ENCODE data around the gene CAPN14.

Gene CAPN14

DNA sequence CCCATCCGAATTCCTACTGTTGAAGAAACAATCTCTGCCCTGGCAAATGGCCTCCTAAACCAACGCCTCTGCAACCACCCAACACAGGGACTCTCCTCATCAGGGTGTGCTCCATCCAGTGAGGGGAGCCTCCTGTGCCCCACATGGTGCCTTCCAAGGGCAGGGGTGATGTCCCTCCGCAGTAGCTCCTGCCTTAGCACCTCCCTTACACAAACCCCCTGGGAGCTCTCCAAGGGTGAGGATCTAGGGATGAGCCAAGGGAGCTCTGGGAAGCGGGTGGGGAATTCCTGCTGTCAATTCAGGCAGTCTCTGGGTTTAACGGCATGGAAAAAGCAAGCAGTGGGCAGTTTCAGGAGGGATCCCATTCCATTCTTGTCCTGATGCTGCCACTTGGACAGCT lies 82.8 kb downstream of the CAPN14 start:
- TF ChIP-seq ZNF70 (CRISPR knock-in tag; IDR thresholded peaks at IDR 0.05) (no peak), ISL1 (CRISPR knock-in tag; IDR thresholded peaks at IDR 0.05) (no peak), SNAI2 (CRISPR knock-in tag; IDR thresholded peaks at IDR 0.05) (no peak), CSDC2 (CRISPR knock-in tag; IDR thresholded peaks at IDR 0.05) (no peak), ARNTL (CRISPR knock-in tag; IDR thresholded peaks at IDR 0.05; ENCODE audit: borderline replicate concordance, low read depth) (no peak), BACH2 (CRISPR knock-in tag; IDR thresholded peaks at IDR 0.05; ENCODE audit: borderline replicate concordance) (no peak), OSR1 (CRISPR knock-in tag; IDR thresholded peaks at IDR 0.05) (no peak), RARB (CRISPR knock-in tag; IDR thresholded peaks at IDR 0.05) (no peak), ZFP3 (CRISPR knock-in tag; IDR thresholded peaks at IDR 0.05) (no peak), ZC3H10 (CRISPR knock-in tag; IDR thresholded peaks at IDR 0.05) (no peak), ZFP30 (CRISPR knock-in tag; IDR thresholded peaks at IDR 0.05) (no peak), TOX (CRISPR knock-in tag; IDR thresholded peaks at IDR 0.05; ENCODE audit: borderline replicate concordance) (no peak), ZNF8 (CRISPR knock-in tag; IDR thresholded peaks at IDR 0.05) (no peak), GLIS3 (CRISPR knock-in tag; IDR thresholded peaks at IDR 0.05) (no peak), ZNF565 (CRISPR knock-in tag; conservative IDR thresholded peaks at IDR 0.05; ENCODE audit: low read depth) (no peak), ESRRG (CRISPR knock-in tag; IDR thresholded peaks at IDR 0.05) (no peak)
- TF ChIP-seq, protein P1, sequence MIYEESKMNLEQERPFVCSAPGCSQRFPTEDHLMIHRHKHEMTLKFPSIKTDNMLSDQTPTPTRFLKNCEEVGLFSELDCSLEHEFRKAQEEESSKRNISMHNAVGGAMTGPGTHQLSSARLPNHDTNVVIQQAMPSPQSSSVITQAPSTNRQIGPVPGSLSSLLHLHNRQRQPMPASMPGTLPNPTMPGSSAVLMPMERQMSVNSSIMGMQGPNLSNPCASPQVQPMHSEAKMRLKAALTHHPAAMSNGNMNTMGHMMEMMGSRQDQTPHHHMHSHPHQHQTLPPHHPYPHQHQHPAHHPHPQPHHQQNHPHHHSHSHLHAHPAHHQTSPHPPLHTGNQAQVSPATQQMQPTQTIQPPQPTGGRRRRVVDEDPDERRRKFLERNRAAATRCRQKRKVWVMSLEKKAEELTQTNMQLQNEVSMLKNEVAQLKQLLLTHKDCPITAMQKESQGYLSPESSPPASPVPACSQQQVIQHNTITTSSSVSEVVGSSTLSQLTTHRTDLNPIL (CRISPR knock-in tag; IDR thresholded peaks at IDR 0.05; ENCODE audit: low read depth): no peak
- TF ChIP-seq, protein P2, sequence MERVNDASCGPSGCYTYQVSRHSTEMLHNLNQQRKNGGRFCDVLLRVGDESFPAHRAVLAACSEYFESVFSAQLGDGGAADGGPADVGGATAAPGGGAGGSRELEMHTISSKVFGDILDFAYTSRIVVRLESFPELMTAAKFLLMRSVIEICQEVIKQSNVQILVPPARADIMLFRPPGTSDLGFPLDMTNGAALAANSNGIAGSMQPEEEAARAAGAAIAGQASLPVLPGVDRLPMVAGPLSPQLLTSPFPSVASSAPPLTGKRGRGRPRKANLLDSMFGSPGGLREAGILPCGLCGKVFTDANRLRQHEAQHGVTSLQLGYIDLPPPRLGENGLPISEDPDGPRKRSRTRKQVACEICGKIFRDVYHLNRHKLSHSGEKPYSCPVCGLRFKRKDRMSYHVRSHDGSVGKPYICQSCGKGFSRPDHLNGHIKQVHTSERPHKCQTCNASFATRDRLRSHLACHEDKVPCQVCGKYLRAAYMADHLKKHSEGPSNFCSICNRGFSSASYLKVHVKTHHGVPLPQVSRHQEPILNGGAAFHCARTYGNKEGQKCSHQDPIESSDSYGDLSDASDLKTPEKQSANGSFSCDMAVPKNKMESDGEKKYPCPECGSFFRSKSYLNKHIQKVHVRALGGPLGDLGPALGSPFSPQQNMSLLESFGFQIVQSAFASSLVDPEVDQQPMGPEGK (CRISPR knock-in tag; IDR thresholded peaks at IDR 0.05; ENCODE audit: borderline replicate concordance): no peak
- no peak for ATAC-seq

DNA sequence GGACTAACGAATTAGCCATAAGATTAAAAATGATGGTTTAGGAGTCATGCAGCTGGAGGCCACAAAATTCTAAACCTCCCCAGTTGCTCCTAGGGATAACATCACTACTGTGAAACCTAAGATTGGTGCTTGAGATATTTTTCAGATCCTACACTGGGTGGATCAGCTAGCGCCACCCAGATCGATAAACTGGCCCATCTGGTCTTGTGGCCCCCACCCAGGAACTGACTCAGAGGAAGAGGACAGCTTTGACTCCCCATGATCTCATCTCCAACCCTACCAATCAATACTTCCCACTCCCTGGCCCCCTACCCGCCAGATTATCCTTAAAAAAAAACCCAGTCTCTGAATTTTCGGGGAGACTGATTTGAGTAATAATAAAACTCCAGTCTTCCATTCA lies 84.5 kb downstream of the CAPN14 start:
- no peak for ATAC-seq
- no peak for TF ChIP-seq ISL1 (CRISPR knock-in tag; IDR thresholded peaks at IDR 0.05)
- TF ChIP-seq RARB (CRISPR knock-in tag; IDR thresholded peaks at IDR 0.05): no peak
- TF ChIP-seq PPARA (CRISPR knock-in tag; IDR thresholded peaks at IDR 0.05; ENCODE audit: borderline replicate concordance): no peak
- TF ChIP-seq ZNF70 (CRISPR knock-in tag; IDR thresholded peaks at IDR 0.05): no peak
- no peak for TF ChIP-seq SNAI2 (CRISPR knock-in tag; IDR thresholded peaks at IDR 0.05)
- TF ChIP-seq ARNTL (CRISPR knock-in tag; IDR thresholded peaks at IDR 0.05; ENCODE audit: borderline replicate concordance, low read depth): no peak
- no peak for TF ChIP-seq ZNF565 (CRISPR knock-in tag; conservative IDR thresholded peaks at IDR 0.05; ENCODE audit: low read depth)
- no peak for TF ChIP-seq TCF4 (CRISPR knock-in tag; IDR thresholded peaks at IDR 0.05; ENCODE audit: borderline replicate concordance)
- TF ChIP-seq, protein P3, sequence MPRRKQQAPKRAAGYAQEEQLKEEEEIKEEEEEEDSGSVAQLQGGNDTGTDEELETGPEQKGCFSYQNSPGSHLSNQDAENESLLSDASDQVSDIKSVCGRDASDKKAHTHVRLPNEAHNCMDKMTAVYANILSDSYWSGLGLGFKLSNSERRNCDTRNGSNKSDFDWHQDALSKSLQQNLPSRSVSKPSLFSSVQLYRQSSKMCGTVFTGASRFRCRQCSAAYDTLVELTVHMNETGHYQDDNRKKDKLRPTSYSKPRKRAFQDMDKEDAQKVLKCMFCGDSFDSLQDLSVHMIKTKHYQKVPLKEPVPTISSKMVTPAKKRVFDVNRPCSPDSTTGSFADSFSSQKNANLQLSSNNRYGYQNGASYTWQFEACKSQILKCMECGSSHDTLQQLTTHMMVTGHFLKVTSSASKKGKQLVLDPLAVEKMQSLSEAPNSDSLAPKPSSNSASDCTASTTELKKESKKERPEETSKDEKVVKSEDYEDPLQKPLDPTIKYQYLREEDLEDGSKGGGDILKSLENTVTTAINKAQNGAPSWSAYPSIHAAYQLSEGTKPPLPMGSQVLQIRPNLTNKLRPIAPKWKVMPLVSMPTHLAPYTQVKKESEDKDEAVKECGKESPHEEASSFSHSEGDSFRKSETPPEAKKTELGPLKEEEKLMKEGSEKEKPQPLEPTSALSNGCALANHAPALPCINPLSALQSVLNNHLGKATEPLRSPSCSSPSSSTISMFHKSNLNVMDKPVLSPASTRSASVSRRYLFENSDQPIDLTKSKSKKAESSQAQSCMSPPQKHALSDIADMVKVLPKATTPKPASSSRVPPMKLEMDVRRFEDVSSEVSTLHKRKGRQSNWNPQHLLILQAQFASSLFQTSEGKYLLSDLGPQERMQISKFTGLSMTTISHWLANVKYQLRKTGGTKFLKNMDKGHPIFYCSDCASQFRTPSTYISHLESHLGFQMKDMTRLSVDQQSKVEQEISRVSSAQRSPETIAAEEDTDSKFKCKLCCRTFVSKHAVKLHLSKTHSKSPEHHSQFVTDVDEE (CRISPR knock-in tag; IDR thresholded peaks at IDR 0.05): no peak
- TF ChIP-seq ZFP30 (CRISPR knock-in tag; IDR thresholded peaks at IDR 0.05): no peak
- no peak for TF ChIP-seq OSR1 (CRISPR knock-in tag; IDR thresholded peaks at IDR 0.05)
- TF ChIP-seq, protein P2 (CRISPR knock-in tag; IDR thresholded peaks at IDR 0.05; ENCODE audit: borderline replicate concordance): no peak

DNA sequence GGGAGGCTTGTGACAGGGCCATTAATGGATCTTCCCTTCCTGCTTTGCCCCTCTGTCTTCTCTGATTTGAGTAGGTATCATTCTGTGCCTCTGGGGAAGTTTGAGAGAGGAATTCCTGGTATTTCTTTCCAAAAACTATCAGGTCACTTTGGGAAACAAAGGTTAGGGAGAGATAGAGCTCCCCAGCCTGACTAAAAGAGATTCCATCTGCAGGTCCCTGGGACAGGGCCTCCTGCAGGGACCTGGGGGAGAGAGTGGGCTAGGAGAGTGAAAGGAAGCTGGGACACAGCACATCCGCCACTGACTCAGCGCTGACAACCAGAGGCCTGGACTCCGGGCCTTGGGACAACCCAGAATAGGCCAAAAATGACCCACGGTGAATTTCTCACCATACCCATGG lies 85.4 kb downstream of the CAPN14 start:
- no peak for TF ChIP-seq ZNF565 (CRISPR knock-in tag; conservative IDR thresholded peaks at IDR 0.05; ENCODE audit: low read depth)
- ATAC-seq: no peak
